GM19438 (cell line): Measurements from ENCODE around the gene ERCC5.

ENCODE experiments used
- ATAC-seq: cut with Tn5 transposase; IDR thresholded peaks from one replicate; pipeline ENCODE4 v1.9.1; 2021; ENCODE audit warnings: low read depth; ENCODE audit not compliant: unreplicated experiment

Gene ERCC5

GRCh38 chr13:102845630-102846260 is at the start of gene ERCC5:
Gene ERCC5 (plus strand): TSS chr13:102846032. CDS start chr13:102846267, 235 bp downstream.
- peak; percentile 79 for ATAC-seq

DNA sequence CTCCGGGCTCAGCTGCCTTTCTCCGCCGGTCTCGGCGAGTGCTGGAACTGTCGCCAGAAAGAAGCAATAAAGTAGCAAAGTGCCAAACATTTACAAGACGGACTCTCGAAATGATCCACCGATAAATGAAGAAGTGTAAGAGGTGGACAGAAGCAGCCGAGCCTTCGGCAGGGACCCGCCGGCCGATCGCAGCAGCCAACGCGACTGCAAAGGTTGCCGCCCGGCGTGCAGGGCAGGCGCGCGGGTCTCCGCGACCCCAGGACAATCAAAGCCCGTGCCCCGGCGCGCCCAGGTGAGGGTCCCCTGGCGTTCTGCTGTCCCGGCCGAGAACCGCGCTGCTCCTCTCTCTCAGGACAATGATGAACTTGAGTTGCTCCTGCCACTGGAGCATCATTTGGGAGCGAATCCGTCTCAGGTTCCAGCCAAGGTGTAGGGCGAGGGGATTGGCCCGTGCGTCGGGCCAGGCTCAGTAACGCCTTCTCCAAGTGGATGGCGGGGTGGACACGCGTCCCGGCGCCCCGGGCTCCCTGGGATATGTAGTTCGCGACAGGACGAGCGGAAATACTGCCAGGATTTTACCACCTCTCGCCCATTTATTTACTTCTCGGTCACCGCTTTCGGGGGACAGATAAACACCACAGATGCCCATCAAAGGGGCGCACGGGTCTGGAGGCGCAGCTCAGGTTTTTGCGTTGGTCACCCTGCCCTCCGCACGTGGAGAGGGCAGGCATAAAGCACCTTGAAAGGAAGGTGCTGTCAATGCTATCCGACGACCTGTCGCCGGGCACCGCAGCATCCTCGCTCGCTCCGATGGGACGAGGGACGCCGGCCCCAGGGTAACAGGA is 47.0 kb upstream of the ERCC5 start, which contains the start of the genes BIVM and POGLUT2:
TSS of gene BIVM (plus strand) at position 539 of the 845 bp plus-strand sequence. CDS start 8,149 bp downstream, outside the sequence.
TSS of gene POGLUT2 (minus strand) at position 396 of the 845 bp plus-strand sequence. CDS start at position 90, 306 bp downstream.
- ATAC-seq, result peak; percentile 76

GRCh38 chr13:102799426-102800144 is 46.2 kb upstream of the ERCC5 start:
- peak; percentile 10 for ATAC-seq

- peak; percentile 69 for ATAC-seq
Measured at GRCh38 chr13:102800145-102801041, 45.4 kb upstream of the ERCC5 start.

GRCh38 chr13:102805680-102806079 is 40.2 kb upstream of the ERCC5 start:
- ATAC-seq, result no peak

DNA sequence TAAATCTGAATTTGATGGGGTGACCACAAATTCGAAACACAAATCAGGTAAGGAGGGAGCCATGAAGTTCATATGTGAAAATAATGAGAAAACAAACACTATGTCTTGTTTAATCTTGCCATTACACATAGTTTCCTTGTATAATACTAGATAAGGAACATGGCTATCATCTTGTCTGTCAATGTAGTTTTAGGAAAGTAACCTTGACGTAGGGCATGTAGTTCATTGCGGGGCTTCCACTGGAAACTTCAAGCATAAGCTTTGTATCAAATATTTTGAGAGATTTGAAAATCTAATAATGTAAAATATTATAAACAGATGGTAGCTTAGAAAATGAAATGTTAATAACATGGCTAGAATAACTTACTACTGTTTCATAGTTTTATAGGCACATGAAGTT is 38.1 kb upstream of the ERCC5 start:
- no peak for ATAC-seq

GRCh38 chr13:102812611-102813287 is 33.1 kb upstream of the ERCC5 start:
- ATAC-seq, result no peak

DNA sequence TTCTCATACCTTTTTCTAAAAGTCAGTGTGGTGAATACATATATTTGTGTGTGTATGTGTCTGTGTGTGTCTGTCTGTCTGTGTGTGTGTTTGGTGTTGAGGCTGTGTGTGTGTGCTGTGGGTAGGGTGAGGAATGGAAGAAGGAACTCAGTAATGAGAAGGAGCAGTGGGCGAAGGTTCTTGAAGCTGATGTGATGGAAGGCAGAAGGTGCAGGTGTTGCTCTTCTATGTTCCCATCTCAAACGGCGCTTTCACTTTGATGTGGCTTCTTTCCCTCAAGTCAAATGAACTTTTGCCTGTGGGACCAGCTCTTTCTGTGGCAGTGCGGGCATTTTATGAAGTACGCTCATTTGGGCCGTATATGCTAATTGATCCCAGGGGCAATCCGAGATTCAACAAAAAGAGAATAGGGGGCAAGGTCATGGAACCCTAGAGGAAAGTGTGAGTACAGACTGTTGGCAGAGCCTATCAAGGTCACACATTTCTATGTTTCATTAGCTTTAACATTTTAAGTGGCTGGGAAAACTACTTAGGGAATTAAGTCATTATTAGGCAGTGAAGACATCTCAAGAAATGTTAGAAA is 31.7 kb upstream of the ERCC5 start:
- no peak for ATAC-seq

DNA sequence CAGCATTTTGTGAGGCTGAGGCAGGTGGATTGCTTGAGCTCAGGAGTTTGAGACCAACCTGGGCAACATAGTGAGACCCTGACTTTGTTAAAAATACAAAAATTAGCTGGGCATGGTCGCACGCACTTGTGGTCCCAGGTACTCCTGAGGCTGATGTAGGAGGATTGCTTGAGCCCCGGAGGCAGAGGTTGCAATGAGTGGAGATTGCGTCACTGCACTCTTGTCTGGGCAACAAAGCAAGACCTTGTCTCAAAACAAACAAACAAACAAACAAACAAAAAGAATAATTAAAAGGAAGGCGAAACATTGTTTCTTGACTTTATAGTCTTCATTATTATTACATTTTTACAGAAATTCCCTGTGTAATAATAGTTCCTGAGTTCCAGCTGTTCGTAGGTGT is 31.0 kb upstream of the ERCC5 start:
- no peak for ATAC-seq

DNA sequence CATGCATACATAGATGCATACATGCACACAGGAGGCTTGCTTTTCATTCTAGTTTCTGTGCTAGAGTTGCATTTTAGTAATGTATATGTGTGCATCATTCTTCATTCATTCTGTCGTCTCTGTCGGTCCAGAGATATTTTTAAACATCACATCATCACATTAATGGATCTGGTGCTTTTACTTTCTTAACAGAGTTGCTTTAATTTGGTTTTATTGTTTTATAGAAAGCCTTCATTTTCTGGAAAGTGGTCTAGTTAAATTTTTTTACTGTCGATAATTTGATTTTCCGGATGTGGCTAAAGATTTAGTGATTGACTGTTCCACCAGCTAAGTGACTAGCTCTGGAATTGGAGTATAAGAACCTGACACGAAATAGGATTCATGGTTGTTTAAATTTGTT is 30.0 kb upstream of the ERCC5 start:
- ATAC-seq, result no peak

DNA sequence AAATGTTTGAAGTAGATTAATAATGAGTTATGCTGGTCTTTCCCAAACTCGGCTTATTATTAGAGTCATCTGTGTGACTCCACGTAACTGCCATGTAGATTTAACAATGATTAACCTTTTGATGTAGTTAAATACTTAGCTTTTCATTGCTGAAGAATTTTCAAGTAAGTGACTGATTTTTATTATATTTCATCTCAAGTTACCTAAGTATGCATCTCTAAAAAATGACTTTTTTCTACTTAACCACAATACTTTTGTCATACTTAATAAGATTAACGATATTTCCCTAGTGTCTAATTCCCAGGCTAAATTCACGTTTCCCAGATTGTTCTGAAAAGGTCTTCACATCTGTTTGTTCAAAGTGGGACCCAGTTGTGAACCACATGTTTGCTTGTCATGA is 29.1 kb upstream of the ERCC5 start:
- no peak for ATAC-seq

GRCh38 chr13:102817241-102817640 is 28.6 kb upstream of the ERCC5 start:
- ATAC-seq, result no peak

GRCh38 chr13:102817907-102818306 is 27.9 kb upstream of the ERCC5 start:
- ATAC-seq, result no peak

- no peak for ATAC-seq
Measured at GRCh38 chr13:102825400-102825799, 20.4 kb upstream of the ERCC5 start.

- ATAC-seq, result no peak
Measured at GRCh38 chr13:102825921-102826706, 19.7 kb upstream of the ERCC5 start.

- ATAC-seq, result no peak
Measured at GRCh38 chr13:102830646-102831045, 15.2 kb upstream of the ERCC5 start.

- ATAC-seq, result no peak
Measured at GRCh38 chr13:102836471-102836870, 9.4 kb upstream of the ERCC5 start.

- ATAC-seq, result no peak
Measured at GRCh38 chr13:102838273-102838672, 7.6 kb upstream of the ERCC5 start.
